GM19025 (cell line): ENCODE data around the gene CNKSR2.
"Not testable (repeated sequence)": the region's sequence is repeated elsewhere in the genome, so short reads cannot be mapped to it uniquely, and the experiment has no call there.

Source experiments
- ATAC-seq: cut with Tn5 transposase; IDR thresholded peaks from one replicate; pipeline ENCODE4 v1.9.1; 2021; ENCODE audit warnings: mild to moderate bottlenecking, low read depth, moderate library complexity; ENCODE audit not compliant: unreplicated experiment

Gene CNKSR2

DNA sequence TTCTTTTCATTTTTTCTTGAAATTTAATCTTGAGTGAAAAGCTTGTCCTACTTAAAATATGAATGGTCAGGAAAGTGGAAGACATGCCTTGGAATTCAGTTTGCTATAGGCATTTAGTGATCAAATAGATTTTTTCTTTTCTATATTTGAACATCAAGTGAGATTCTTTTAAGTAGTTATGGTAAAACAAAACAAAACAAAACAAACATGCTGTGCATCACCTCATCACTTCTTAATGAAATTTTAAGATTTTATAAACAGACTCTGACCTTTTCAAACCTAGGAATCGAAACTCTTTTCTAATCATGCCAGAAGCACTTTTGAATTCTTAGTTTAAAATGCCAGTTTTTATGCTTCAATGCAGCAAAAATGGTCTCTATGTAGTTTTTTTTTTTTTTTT is 62.8 kb downstream of the CNKSR2 start:
- ATAC-seq, result no peak

DNA sequence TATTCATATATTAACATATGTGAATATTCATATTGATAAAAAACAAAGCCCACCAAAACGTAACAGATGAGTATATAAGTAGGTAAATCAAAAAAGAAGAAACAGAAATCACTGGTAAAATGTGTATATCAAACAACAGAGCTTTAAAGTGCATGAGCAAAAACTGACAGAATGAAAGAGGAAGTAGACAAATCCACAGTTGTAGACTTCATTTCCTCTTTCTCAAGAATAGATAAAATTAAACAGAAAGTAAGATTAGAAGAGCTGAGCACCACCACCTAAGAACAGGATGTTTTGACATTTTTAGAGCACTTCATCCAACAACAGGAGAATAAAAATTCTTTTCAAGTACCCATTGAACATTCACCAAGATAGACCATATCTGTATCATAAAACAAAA is 64.6 kb downstream of the CNKSR2 start:
- ATAC-seq, result peak; percentile 95

DNA sequence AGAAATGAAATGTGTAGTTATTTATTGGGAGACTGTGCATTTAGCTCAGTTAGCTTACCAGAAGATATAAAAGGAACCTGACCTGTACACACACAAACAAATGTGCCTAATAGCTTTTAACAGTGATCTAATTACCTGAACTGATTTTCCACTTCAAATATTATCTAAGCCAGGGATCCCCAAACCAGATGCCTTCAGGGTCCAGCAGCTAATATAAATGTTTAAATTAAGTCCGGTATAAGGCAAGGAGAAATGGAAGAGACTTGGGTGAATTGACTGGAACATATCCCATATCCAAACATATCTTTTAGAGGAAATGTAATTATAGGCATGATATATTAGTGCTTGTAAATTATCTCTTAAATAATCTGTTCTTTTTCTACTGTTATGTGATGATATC is 66.7 kb downstream of the CNKSR2 start:
- no peak for ATAC-seq

DNA sequence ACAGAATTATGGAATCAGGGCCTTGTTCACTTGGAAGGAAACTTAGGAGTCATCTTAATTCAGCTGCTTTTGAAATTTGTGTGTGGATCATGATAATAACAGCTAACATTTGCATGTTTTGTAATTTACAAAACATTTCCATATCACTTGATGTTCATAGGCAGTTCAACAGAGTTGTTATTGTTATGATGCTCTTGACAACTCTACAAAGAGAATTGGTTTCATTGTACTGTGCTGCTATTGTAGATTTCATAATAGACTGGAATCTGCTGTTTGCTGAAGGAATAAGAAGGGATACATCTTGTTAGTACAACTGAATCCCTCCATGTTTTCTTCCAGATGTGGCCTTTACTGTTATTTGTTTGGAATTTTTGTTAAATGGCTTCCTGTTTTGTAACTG is 83.5 kb downstream of the CNKSR2 start:
- no peak for ATAC-seq

DNA sequence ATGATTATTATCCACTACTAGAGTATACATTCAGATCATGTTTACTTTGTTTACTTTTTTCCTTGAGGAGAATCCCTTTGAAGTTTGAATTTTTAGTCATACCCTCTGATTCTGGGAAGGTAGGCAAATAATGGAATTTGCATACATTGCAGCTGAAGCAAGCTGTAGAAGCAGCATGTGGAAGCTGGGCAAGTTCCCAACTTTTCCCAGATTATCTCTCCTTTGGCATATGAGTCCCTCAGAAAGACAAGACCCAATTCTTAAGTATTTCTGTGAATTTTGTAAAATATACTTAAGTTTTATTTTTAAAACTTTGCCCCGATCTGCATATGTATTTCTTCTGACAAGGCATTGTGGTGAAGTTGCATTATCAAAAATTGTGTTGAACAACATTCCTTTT is 94.9 kb downstream of the CNKSR2 start:
- no peak for ATAC-seq

DNA sequence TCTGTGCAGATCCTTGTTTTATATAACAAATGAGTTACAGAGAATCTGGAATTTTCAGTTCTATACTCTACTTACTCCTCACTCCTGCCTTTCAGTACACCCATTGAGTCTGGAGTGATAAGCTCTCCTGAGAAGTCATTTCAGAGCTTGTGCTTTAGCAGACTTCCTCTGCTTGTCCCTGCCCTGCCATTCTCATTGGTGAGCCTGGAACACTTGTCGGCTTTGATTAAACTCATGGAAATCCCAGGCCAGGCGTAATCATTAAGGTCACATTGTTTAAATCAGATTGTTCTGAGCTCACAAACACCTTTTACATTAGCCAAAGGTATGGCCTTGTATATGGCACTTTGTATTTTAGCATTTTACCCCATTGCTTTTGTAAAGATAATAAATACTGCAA is 102.7 kb downstream of the CNKSR2 start:
- no peak for ATAC-seq

DNA sequence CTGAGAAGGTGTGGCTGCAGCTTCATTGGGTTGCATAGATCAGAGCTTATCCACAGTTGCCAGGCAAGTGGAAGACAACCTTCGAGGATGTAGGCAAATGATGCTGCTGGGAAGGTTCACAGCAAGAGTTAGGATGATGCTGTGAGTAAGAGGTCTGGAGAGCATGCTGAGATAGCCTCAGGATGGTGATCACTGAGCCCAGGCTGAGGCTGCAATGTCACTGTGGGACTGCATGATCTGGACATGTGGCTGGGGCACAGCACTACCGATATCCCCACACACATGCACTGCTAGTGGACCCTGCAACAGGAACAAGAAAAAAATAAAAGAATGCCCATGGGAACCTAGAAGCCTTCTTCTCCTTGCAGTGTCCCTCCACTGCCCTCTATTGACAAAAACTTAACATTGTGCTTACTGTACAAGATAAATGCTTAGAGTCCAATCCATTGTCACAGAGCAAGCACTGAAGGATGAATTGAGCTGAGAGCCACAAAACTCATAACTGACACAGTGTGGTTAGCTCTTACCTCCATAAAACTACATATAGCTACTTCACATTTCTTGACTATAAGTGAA is 105.6 kb downstream of the CNKSR2 start:
- ATAC-seq, result no peak

DNA sequence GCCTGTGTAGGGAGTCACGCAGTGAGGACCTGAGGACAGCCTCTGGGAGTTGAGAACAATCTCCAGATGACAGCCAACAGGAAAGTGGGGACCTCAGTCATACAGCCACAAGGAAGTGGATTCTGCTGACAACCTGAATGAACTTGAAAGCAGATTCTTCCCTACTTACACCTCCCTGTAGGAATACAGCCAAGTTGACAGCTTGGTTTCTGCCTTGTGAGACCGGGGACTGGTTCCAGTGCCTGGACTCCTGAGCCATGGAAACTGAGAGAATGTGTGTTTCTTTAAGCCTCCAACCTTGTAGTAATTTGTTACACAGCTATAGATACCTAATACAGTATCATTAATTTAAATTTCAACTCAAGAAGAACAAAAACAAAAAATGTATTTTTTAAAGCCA is 107.5 kb downstream of the CNKSR2 start:
- ATAC-seq, result no peak

DNA sequence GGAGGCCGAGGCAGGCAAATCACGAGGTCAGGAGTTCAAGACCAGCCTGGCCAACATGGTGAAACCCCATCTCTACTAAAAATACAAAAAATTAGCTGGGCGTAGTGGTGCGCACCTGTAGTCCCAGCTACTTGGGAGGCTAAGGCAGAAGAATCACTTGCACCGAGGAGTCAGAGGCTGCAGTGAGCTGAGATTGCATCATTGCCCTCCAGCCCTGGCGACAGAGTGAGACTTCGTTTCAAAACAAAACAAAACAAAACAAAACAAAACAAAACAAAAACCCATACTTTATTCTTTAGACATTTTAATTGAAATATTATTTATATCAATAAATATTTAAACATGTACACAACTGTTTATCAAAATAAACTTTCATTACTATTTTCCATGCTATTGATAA is 109.8 kb downstream of the CNKSR2 start:
- ATAC-seq, result not testable (repeated sequence)

DNA sequence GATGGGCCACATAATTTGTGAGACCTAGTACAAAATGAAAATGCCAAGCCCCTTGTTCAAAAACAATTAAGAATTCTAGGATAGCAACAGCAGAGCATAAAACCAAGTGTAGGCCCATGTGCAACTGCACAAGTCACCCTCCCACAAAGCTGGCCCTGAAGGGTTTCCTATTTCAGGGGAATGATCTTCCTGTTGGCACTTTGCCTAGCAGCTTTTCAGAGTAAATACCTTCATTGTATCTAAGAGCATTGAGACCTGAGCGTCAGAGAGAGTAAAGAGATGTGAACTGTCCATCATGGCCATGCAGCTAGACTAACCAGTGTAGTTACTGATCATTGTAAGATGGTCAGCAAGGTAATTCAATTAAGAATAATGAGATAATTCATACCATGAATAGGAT is 113.6 kb downstream of the CNKSR2 start:
- ATAC-seq, result no peak

DNA sequence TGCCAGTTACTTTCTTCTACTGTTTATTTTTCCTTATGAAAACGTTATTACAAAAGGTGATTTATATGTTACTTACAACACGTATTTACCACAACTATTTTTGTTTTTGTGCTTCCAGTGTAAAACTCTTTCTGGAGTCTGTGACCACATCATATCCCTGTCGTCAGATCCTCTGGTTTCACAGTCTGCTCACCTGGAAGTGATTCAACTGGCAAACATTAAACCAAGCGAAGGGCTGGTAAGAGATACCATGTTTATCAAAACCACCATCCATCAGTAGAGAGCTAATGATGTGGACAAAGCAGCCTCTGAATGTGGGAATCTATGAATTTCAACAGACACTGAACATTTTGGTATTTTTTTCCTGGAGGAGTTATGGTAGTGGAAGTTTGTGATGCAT is 116.1 kb downstream of the CNKSR2 start:
- no peak for ATAC-seq

DNA sequence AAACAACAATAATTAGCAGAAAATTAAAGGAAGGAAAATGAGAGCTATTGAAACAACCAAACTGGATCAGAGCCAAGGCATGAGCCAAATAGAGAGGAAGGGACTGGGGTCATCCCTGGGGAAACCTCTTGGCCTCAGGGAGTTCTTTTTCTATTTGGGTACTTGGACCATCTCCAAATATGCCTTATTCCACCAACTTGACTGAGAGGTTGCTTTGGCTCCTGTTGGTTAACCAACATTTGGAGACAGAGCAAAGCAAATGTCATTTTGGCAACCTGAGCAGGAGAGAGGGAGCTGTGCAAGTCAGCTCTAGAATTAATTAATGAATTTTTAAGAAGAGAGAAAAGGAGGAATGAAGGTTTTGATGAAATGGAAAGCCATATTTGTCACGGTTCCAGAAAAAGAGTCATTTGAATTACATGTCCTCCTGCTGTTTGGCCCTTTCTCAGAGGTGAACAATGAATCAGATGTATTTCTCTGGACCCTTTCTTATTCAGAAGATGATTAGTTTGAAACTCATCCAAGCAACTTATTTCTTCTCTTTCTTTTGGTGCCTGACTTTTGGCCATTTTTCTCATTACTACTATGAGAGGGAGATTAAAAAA is 119.1 kb downstream of the CNKSR2 start:
- ATAC-seq, result no peak

DNA sequence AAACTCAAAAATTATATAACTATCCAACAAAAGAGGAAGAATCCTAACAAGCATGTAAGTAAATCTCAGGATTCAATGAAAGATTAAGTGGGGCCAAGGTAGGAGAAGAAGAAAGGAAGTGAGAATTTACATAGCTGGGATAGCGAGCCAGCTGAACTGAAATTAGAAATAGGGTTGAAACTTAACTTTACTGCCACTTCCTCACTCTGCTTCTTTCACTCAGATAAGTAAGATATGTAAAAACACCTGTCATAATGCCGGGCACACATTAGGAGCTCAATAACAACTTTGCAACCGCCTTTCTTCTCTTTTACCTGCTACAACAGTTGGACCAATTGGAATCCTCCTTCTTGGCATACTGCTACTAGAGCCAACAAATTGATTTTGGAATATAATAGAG is 129.4 kb downstream of the CNKSR2 start:
- ATAC-seq, result peak; percentile 76

DNA sequence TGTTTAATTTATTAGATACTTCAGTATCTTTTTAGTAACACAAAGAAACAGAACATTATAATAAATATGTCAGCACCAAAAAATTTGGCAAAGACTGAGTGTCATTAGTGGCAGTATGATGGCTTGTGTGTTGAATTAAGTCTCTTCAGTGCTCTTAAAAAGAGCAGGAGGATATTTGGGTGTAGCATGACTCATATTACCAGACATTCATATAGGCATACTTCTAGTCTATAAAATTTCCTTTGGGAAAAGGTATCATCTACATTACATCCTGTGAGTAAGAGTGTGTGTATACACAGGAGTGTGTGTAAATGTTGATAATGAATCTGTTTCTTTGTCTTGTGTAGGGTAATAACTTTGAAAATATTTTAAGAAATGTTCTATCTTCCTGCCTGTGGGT is 135.7 kb downstream of the CNKSR2 start:
- ATAC-seq, result no peak

DNA sequence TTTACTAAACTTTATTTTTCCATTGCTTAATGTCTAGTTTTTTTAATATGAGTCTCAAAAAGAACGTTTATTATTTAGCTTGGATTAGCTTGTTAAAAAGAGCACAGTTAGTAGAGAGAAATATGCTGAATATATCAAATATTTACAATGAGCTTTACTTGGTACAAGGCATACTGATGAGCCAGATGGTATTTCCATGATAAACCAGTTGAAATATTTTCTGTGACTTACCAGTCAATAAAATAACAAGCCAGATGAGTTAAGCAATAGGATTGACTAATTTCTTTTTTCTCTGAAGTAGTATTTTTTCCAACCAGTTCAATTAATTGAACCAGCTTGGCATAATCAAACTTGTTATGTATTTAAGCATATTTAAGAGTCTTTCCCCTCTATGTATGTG is 149.8 kb downstream of the CNKSR2 start:
- ATAC-seq, result no peak

DNA sequence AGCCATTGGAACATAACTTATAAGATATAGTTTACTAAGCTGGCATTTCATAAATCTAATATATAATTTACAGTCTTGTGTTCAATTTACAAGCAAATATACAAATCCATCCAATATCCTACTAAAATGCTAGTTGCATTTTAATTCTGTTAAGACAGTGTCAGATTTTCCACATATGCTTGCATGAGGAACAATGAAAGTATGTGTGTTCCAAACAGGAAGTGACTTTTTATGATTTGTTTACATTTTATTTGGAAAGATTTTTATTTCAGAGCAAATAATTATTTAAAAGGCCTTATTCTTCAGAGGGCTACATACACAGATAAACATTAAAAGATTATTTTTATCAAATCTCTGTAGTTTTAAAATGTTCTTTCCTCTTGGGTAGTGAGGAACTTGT is 153.9 kb downstream of the CNKSR2 start:
- ATAC-seq, result no peak

DNA sequence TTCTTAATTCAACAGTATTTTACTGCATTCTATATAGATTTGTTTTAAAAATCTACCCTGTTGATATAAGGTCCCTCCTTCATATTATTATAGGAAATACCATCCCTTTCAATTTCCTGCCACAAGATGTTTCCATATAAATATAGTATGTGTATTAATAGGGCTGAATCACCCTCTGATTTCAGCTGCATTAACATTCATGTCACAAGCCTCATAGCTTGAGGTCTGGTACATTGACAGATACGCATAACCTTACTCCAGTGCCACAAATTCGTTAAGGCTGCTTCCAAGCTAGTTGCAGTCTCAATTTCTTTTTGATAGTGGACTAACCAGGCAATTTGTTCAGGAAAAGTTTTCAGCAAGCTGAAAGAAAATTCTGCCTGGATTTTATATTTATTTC is 155.6 kb downstream of the CNKSR2 start:
- no peak for ATAC-seq

DNA sequence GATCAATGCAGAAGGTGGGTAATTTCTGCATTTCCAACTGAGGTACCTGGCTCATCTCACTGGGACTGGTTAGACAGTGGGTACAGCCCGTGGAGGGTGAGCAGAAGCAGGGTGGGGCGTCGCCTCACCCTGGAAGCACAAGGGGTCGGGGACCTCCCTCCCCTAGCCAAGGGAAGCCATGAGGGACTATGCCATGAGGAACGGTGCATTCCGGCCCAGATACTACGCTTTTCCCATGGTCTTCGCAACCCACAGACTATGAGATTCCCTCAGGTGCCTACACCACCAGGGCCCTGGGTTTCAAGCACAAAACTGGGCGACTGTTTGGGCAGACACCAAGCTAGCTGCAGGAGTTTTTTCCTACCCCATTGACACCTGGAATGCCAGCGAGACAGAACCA is 170.4 kb downstream of the CNKSR2 start:
- ATAC-seq, result not testable (repeated sequence)

DNA sequence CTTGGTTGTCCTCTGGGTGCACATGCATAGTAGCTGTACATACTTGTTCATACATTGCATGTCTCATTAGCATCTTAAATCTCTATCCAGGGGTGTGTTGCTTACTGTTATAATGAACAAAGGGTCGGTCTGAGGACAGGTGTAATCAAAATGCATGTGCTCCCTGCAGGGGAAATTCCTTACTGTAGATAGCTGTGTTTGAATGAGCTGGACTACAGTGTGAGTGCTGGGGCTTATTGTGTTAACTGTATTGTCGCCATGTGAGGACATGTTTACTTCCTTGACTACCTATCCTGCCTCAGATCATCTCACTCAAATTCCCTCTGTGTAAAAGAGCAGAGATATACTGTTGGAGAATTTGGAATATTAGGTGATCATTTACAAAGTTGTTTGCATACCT is 185.2 kb downstream of the CNKSR2 start:
- no peak for ATAC-seq

DNA sequence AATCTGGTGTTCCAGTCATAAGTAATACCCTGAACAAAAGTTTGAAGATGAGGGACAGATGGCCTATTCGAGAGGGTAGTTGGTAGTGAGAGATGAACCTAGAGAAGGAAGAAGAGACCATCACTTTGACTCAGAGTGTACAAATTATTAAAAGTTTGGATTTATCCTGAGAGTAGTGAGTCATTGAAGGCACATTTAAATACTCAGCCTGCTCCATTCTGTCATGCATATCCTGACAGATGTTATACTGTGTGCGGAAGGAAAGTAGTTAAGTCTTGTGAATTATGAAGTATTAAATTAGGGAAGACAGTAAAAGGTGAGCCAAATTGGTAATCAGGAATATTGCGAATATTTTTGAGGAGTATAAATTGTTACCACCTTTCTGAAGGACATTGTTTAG is 190.8 kb downstream of the CNKSR2 start:
- ATAC-seq, result no peak

DNA sequence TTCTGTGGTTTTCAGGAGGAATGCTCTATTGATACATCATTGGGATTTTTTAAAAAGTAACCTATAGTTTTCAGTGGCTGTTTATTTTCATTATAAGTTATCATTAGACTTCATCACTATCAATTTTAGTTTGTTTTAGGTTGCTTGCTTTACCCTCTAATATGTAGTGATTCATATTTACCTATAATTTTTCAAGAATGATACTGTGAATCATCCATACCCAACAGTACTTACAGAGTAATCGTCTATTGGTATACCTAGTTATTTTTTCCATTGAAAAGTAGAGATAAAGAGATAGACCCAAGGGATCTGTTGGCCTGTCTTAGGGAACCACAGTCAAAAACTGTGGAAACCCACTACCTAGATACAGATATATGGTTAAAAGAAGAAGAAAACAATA is 200.6 kb downstream of the CNKSR2 start:
- no peak for ATAC-seq

DNA sequence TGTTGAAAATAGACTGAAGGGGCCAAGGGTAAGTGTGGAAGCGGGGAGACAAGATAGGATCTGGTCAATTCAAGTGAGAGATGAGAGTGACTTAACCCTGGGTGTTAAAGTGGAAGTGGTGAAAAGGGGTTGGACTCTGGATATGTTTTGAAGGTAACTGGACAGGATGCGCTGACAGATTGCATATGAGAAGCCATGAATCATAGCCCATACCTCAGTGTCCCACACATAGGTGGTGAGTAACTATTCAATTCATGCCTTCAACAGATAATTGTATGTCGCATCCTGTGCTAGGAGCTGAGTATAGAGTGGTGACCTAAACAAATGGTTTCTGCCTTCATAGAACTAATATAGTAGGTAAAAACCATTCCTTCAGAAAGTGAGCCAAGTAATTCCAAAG is 207.3 kb downstream of the CNKSR2 start:
- no peak for ATAC-seq

DNA sequence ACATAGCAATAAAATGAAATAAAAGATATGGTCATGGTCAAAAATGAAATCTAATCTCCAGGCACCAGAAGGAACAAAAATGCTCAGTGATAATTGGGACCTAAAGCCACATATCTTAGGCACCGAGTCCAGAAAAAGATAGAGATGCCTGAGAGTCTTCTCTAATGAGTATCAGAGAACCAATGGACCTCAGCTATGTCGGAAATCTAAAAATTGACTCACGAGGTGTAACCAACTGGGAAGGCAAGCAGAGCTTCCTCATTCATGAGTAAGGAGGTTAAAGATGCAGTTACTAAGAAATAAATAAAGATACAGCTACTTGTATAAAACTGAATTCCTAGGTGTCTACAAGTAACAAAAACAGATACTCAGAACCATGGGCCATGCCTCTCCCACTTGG is 211.8 kb downstream of the CNKSR2 start:
- no peak for ATAC-seq
